ENCODE results near the gene PAQR8. TPM values are rescaled to one million over a fixed set of nuclear protein-coding genes. Genes with fewer than 3 reads are reported as not detected.
A peak's percentile ranks its signal among the peaks of the same experiment; 100 is the strongest.

PAQR8 gene
- total and polyA plus RNA-seq, 2 of the 13 experiments (the other 11 are each of a cell fraction or from before 2014, with no cell fraction given), result 37.7 to 50.7 TPM

DNA sequence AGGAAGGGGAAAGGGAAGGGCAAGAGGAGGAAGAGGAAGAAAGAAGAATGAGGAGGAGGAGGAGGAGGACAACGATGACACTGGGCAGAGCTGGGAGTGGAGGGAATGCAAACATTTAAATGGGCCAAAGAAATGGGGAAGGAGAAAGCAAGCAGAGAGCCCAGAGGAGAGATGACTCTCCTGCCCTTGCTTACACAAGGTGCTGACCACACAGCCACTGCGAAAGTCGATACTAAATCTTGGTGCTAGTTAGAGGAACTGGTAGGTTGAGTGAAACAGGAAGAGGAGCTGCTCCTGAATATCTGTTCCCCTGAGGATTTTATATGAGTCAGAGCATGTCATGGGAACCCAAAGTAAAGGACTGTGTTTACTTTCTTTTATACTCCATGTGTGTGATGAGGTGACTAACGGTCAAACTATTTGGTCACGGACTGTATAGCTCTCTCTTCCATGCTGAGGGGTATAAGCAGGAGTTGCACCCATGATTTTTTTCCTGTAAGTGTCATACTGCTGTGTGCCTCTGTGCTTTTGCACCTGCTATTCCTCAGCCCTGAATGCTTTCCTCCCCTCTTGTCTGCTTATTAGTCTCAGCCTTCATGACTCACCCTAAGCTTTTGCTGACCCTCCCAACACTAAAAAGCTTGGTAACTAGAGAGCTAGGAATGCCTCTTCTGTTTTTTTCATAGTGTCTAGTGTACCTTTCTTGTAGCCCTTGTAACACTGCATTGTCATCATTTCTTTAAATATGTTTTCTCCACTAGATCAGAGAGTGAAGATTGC, 9.5 kb upstream of the PAQR8 start (continued):
- TF ChIP-seq ELF4 (CRISPR knock-in tag; IDR thresholded peaks at IDR 0.05; ENCODE audit: borderline replicate concordance) (no peak), RFX1 (IDR thresholded peaks at IDR 0.05) (peak; percentile 21; the same call in 1 of the 2 replicates), FLYWCH1 (CRISPR knock-in tag; IDR thresholded peaks at IDR 0.05) (no peak), GPN1 (CRISPR knock-in tag; IDR thresholded peaks at IDR 0.05; ENCODE audit: borderline replicate concordance) (no peak), RXRB (CRISPR knock-in tag; IDR thresholded peaks at IDR 0.05; ENCODE audit: borderline replicate concordance) (peak; percentile 83; the same call in 1 of the 2 replicates), ZNF841 (CRISPR knock-in tag; IDR thresholded peaks at IDR 0.05; ENCODE audit: borderline replicate concordance) (no peak), ZBTB3 (CRISPR knock-in tag; IDR thresholded peaks at IDR 0.05; ENCODE audit: borderline replicate concordance, low read depth) (no peak), ZNF619 (CRISPR knock-in tag; IDR thresholded peaks at IDR 0.05) (no peak; the same call in 1 of the 2 replicates), KLF15 (CRISPR knock-in tag; IDR thresholded peaks at IDR 0.05; ENCODE audit: borderline replicate concordance) (no peak), POLR2G (IDR thresholded peaks at IDR 0.05; ENCODE audit: low read depth, low read length) (peak; percentile 53), KDM6A (CRISPR knock-in tag; IDR thresholded peaks at IDR 0.05; ENCODE audit: low read depth) (no peak), CENPX (CRISPR knock-in tag; IDR thresholded peaks at IDR 0.05) (no peak)
- TF ChIP-seq, protein P1, sequence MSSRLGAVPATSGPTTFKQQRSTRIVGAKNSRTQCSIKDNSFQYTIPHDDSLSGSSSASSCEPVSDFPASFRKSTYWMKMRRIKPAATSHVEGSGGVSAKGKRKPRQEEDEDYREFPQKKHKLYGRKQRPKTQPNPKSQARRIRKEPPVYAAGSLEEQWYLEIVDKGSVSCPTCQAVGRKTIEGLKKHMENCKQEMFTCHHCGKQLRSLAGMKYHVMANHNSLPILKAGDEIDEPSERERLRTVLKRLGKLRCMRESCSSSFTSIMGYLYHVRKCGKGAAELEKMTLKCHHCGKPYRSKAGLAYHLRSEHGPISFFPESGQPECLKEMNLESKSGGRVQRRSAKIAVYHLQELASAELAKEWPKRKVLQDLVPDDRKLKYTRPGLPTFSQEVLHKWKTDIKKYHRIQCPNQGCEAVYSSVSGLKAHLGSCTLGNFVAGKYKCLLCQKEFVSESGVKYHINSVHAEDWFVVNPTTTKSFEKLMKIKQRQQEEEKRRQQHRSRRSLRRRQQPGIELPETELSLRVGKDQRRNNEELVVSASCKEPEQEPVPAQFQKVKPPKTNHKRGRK (CRISPR knock-in tag; IDR thresholded peaks at IDR 0.05), result peak; percentile 95
- TF ChIP-seq, protein P2, sequence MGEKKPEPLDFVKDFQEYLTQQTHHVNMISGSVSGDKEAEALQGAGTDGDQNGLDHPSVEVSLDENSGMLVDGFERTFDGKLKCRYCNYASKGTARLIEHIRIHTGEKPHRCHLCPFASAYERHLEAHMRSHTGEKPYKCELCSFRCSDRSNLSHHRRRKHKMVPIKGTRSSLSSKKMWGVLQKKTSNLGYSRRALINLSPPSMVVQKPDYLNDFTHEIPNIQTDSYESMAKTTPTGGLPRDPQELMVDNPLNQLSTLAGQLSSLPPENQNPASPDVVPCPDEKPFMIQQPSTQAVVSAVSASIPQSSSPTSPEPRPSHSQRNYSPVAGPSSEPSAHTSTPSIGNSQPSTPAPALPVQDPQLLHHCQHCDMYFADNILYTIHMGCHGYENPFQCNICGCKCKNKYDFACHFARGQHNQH (CRISPR knock-in tag; IDR thresholded peaks at IDR 0.05), result peak; percentile 32; the same call in 1 of the 2 replicates
- TF ChIP-seq, protein P3, sequence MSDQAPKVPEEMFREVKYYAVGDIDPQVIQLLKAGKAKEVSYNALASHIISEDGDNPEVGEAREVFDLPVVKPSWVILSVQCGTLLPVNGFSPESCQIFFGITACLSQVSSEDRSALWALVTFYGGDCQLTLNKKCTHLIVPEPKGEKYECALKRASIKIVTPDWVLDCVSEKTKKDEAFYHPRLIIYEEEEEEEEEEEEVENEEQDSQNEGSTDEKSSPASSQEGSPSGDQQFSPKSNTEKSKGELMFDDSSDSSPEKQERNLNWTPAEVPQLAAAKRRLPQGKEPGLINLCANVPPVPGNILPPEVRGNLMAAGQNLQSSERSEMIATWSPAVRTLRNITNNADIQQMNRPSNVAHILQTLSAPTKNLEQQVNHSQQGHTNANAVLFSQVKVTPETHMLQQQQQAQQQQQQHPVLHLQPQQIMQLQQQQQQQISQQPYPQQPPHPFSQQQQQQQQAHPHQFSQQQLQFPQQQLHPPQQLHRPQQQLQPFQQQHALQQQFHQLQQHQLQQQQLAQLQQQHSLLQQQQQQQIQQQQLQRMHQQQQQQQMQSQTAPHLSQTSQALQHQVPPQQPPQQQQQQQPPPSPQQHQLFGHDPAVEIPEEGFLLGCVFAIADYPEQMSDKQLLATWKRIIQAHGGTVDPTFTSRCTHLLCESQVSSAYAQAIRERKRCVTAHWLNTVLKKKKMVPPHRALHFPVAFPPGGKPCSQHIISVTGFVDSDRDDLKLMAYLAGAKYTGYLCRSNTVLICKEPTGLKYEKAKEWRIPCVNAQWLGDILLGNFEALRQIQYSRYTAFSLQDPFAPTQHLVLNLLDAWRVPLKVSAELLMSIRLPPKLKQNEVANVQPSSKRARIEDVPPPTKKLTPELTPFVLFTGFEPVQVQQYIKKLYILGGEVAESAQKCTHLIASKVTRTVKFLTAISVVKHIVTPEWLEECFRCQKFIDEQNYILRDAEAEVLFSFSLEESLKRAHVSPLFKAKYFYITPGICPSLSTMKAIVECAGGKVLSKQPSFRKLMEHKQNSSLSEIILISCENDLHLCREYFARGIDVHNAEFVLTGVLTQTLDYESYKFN (CRISPR knock-in tag; conservative IDR thresholded peaks at IDR 0.05), result peak; percentile 72
- TF ChIP-seq, protein P4, sequence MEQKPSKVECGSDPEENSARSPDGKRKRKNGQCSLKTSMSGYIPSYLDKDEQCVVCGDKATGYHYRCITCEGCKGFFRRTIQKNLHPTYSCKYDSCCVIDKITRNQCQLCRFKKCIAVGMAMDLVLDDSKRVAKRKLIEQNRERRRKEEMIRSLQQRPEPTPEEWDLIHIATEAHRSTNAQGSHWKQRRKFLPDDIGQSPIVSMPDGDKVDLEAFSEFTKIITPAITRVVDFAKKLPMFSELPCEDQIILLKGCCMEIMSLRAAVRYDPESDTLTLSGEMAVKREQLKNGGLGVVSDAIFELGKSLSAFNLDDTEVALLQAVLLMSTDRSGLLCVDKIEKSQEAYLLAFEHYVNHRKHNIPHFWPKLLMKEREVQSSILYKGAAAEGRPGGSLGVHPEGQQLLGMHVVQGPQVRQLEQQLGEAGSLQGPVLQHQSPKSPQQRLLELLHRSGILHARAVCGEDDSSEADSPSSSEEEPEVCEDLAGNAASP (CRISPR knock-in tag; IDR thresholded peaks at IDR 0.05; ENCODE audit: borderline replicate concordance), result no peak
- TF ChIP-seq, protein P5, sequence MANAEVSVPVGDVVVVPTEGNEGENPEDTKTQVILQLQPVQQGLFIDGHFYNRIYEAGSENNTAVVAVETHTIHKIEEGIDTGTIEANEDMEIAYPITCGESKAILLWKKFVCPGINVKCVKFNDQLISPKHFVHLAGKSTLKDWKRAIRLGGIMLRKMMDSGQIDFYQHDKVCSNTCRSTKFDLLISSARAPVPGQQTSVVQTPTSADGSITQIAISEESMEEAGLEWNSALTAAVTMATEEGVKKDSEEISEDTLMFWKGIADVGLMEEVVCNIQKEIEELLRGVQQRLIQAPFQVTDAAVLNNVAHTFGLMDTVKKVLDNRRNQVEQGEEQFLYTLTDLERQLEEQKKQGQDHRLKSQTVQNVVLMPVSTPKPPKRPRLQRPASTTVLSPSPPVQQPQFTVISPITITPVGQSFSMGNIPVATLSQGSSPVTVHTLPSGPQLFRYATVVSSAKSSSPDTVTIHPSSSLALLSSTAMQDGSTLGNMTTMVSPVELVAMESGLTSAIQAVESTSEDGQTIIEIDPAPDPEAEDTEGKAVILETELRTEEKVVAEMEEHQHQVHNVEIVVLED (CRISPR knock-in tag; IDR thresholded peaks at IDR 0.05; ENCODE audit: borderline replicate concordance), result peak; percentile 21; the same call in 1 of the 2 replicates
- TF ChIP-seq, protein P6, sequence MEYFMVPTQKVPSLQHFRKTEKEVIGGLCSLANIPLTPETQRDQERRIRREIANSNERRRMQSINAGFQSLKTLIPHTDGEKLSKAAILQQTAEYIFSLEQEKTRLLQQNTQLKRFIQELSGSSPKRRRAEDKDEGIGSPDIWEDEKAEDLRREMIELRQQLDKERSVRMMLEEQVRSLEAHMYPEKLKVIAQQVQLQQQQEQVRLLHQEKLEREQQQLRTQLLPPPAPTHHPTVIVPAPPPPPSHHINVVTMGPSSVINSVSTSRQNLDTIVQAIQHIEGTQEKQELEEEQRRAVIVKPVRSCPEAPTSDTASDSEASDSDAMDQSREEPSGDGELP (IDR thresholded peaks at IDR 0.05; ENCODE audit: borderline replicate concordance, low read depth), result 0 out of 2 replicates have a peak, but pooled peaks have one; percentile 35
